GM06990 (cell line): ENCODE data around the gene FAM81B.

Experiments used
- DNase-seq: peaks from one replicate; pipeline ENCODE4 v3.0.0-alpha.2; 2011; ENCODE audit not compliant: insufficient read length; ENCODE audit errors: extremely low read depth
- H3K27me3 ChIP-seq: replicated peaks from 2 replicates; pipeline ENCODE4 v1.6.0; 2011; ENCODE audit warnings: low read length; ENCODE audit not compliant: control insufficient read depth, insufficient read depth
- H3K36me3 ChIP-seq: 2 replicates; pipeline ENCODE4 v1.5.1; 2011; ENCODE audit warnings: low read length; ENCODE audit not compliant: control insufficient read depth, insufficient read depth
- H3K4me3 ChIP-seq: replicated peaks from 2 replicates; pipeline ENCODE4 v1.5.1; 2011; ENCODE audit warnings: low read depth, mild to moderate bottlenecking, control low read depth, low read length
- TF ChIP-seq, protein P1 (sequence below): IDR thresholded peaks from 2 replicates; pipeline ENCODE4 v1.5.1; 2011; ENCODE audit warnings: low read length, control low read depth, mild to moderate bottlenecking, inconsistent platforms; ENCODE audit not compliant: insufficient read depth, poor library complexity, severe bottlenecking

Gene FAM81B

DNA sequence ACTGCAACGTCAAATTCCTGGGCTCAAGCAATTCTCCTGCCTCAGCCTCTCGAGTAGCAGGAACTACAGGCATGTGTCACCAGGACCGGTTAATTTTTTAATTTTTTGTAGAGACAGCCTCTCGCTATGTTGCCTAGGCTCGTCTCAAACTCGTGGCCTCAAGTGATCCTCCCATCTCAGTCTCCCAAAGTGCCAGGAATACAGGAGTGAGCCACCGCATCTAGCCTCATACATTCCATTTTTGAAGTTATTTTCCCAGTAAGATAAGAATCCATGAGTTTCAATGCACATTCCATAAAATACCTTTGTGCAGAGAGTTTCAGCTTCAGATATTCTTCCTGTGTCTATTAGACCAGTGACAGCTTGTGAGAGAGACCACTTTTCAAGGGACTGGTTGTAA, 93.3 kb downstream of the FAM81B start:
- TF ChIP-seq, protein P1, sequence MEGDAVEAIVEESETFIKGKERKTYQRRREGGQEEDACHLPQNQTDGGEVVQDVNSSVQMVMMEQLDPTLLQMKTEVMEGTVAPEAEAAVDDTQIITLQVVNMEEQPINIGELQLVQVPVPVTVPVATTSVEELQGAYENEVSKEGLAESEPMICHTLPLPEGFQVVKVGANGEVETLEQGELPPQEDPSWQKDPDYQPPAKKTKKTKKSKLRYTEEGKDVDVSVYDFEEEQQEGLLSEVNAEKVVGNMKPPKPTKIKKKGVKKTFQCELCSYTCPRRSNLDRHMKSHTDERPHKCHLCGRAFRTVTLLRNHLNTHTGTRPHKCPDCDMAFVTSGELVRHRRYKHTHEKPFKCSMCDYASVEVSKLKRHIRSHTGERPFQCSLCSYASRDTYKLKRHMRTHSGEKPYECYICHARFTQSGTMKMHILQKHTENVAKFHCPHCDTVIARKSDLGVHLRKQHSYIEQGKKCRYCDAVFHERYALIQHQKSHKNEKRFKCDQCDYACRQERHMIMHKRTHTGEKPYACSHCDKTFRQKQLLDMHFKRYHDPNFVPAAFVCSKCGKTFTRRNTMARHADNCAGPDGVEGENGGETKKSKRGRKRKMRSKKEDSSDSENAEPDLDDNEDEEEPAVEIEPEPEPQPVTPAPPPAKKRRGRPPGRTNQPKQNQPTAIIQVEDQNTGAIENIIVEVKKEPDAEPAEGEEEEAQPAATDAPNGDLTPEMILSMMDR = no peak
- no peak overlapping the region for H3K4me3 ChIP-seq
- no peak for DNase-seq
- H3K36me3 ChIP-seq = peaks cover 8% of the 10 kb centered on the region
- H3K27me3 ChIP-seq = no peaks in the 10 kb centered on the region

DNA sequence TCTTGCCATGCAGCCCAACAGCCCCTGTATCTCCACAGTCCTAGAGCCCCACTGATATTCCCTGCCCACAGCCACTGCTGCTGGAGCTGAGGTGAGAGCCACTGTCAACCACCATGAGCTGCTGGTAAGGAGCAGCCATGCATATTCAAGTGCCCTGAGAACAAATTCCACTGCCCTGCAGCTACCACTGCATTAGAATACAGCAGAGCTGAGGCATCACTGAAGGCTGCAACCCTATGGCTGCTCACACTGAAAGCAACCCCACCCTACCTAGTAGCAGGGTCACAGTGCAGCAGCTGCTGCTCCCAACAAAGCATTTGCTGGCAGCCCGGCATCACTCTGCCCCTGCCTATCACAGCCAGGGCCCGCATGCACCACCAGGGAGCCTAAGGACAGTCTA, 95.0 kb downstream of the FAM81B start:
- no peak for DNase-seq
- peaks cover 8% of the 10 kb centered on the region for H3K36me3 ChIP-seq
- no peak overlapping the region for H3K4me3 ChIP-seq
- TF ChIP-seq, protein P1 = no peak
- H3K27me3 ChIP-seq = no peaks in the 10 kb centered on the region

DNA sequence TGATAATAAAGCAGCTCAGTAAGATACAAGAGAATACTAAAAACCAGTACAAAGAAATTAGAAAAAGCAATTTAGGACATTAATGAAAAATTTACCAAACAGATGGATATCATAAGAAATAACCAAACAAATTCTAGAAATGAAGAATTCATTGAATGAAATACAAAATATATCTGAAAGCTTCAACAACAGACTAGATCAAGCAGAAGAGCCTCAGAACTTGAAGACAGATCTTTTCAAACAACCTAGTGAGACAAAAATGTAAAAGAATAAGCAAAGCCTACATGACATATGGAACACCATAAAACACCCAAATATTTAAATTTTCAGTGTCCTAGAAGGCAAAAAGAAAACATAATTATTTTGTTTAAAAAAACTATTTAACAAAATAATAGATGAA, 96.7 kb downstream of the FAM81B start:
- no peak overlapping the region for H3K4me3 ChIP-seq
- H3K36me3 ChIP-seq = peaks cover 8% of the 10 kb centered on the region
- TF ChIP-seq, protein P1 = no peak
- no peak for DNase-seq
- H3K27me3 ChIP-seq = no peaks in the 10 kb centered on the region
